ENCODE measurements around the gene FADS1.

FADS1 gene

GRCh38 chr11:61752117-61752924 lies 64.5 kb downstream of the FADS1 start, which contains the start of gene MYRF:
MYRF (plus strand) TSS chr11:61752636; CDS start chr11:61752745, 109 bp downstream.
- no peak within 1 kb of the TSS for H3K4me3 ChIP-seq (ENCODE audit: low read depth, low read length)
- TF ChIP-seq CTCF (IDR thresholded peaks at IDR 0.05; ENCODE audit: borderline replicate concordance, insufficient read depth, low read depth, low read length) = peak; percentile 68

- no peak overlapping the region for H3K4me3 ChIP-seq (ENCODE audit: low read depth, low read length)
- no peak for TF ChIP-seq CTCF (IDR thresholded peaks at IDR 0.05; ENCODE audit: borderline replicate concordance, insufficient read depth, low read depth, low read length)
Measured at GRCh38 chr11:61751384-61751783, 65.4 kb downstream of the FADS1 start.

DNA sequence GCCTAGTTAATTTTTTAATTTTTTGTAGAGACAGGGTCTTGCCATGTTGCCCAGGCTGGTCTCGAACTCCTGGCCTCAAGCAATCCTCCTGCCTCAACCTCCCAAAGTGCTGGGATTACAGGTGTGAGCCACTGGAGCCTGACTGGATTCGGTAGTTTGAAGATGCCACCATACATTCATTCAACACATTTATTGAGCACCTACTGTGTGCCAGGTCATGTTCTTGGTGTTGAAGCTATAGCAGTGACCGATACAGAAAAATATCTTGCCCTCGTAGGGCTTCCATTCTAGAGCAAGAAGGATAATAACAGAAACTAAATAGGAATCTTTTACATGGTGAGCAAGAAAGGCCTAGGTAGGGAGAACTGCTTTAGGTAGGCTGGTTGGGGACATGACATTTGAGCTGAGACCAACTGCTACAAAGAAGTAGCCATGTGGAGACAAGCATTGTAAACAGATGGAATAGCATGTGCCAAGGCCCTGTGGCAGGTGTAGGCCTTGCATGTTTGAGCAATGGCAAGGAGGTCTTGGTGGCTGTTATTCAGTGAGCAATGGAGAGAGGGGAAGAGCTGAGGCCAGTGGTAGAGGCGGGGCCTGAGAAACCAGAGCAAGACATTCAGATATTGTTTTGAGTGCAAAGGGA lies 66.1 kb downstream of the FADS1 start:
- no peak for TF ChIP-seq CTCF (IDR thresholded peaks at IDR 0.05; ENCODE audit: borderline replicate concordance, insufficient read depth, low read depth, low read length)
- no peak overlapping the region for H3K4me3 ChIP-seq (ENCODE audit: low read depth, low read length)
